ENCODE measurements around the gene FBXO15. TPM values are rescaled to one million over a fixed set of nuclear protein-coding genes. Genes with fewer than 3 reads are reported as not detected.

The FBXO15 gene
- total and polyA plus RNA-seq, 3 donors from 2014 or later: 20.8 to 46.0 (median 39.1) TPM

GRCh38 chr18:74108460-74108859 is 39.2 kb downstream of the FBXO15 start:
- Histone ChIP-seq H3K27me3 (no peaks in the 10 kb centered on the region), H3K36me3 (ENCODE audit: low read depth, missing control alignments) (no peaks in the 10 kb centered on the region), H3K4me3 (no peak overlapping the region), H3K4me1 (no peaks in the 10 kb centered on the region), H3K27ac (no peak overlapping the region), H3K9me3 (no peaks in the 10 kb centered on the region)
- intact Hi-C loops (cut with DNase I; ENCODE audit: low total_unique reads): no loop called here
- no peak for TF ChIP-seq POLR2A (IDR thresholded peaks at IDR 0.05)
- TF ChIP-seq, protein P1, sequence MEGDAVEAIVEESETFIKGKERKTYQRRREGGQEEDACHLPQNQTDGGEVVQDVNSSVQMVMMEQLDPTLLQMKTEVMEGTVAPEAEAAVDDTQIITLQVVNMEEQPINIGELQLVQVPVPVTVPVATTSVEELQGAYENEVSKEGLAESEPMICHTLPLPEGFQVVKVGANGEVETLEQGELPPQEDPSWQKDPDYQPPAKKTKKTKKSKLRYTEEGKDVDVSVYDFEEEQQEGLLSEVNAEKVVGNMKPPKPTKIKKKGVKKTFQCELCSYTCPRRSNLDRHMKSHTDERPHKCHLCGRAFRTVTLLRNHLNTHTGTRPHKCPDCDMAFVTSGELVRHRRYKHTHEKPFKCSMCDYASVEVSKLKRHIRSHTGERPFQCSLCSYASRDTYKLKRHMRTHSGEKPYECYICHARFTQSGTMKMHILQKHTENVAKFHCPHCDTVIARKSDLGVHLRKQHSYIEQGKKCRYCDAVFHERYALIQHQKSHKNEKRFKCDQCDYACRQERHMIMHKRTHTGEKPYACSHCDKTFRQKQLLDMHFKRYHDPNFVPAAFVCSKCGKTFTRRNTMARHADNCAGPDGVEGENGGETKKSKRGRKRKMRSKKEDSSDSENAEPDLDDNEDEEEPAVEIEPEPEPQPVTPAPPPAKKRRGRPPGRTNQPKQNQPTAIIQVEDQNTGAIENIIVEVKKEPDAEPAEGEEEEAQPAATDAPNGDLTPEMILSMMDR (IDR thresholded peaks at IDR 0.05): no peak
- WGBS, 2 donors: 93 to 100% methylated on average over 2 of the region's 2 CpGs
- no peak for DNase-seq

GRCh38 chr18:74097803-74098202 is 49.8 kb downstream of the FBXO15 start:
- H3K27ac ChIP-seq: no peak overlapping the region
- 86% methylated on average over 1 of the region's 1 CpG for WGBS, 2 donors
- no peak overlapping the region for H3K4me3 ChIP-seq
- no peaks in the 10 kb centered on the region for H3K27me3 ChIP-seq
- TF ChIP-seq POLR2A (IDR thresholded peaks at IDR 0.05): no peak
- TF ChIP-seq, protein P1 (IDR thresholded peaks at IDR 0.05): no peak
- DNase-seq: no peak
- H3K36me3 ChIP-seq (ENCODE audit: low read depth, missing control alignments): no peaks in the 10 kb centered on the region
- no peaks in the 10 kb centered on the region for H3K4me1 ChIP-seq
- intact Hi-C loops (cut with DNase I; ENCODE audit: low total_unique reads): no loop called here
- H3K9me3 ChIP-seq: no peaks in the 10 kb centered on the region

- no peak overlapping the region for H3K4me3 ChIP-seq
- no peak overlapping the region for H3K27ac ChIP-seq
- H3K4me1 ChIP-seq: no peaks in the 10 kb centered on the region
- no peaks in the 10 kb centered on the region for H3K36me3 ChIP-seq (ENCODE audit: low read depth, missing control alignments)
- WGBS, 2 donors: 88 to 100% methylated on average over 1 to 3 of the region's 3 CpGs
- intact Hi-C loops (cut with DNase I; ENCODE audit: low total_unique reads): no loop called here
- no peak for DNase-seq
- no peaks in the 10 kb centered on the region for H3K27me3 ChIP-seq
- no peak for TF ChIP-seq POLR2A (IDR thresholded peaks at IDR 0.05)
- no peaks in the 10 kb centered on the region for H3K9me3 ChIP-seq
These were observed 54.7 kb downstream of the FBXO15 start for GRCh38 chr18:74092922-74093321.

GRCh38 chr18:74084184-74084855 is 63.3 kb downstream of the FBXO15 start:
- H3K36me3 ChIP-seq (ENCODE audit: low read depth, missing control alignments): no peaks in the 10 kb centered on the region
- no peak overlapping the region for H3K4me3 ChIP-seq
- no peak overlapping the region for H3K27ac ChIP-seq
- DNase-seq: no peak
- intact Hi-C loops (cut with DNase I; ENCODE audit: low total_unique reads): no loop called here
- WGBS, 2 donors: 85 to 93% methylated on average over 9 of the region's 9 CpGs
- no peaks in the 10 kb centered on the region for H3K27me3 ChIP-seq
- no peaks in the 10 kb centered on the region for H3K9me3 ChIP-seq
- TF ChIP-seq, protein P1 (IDR thresholded peaks at IDR 0.05): no peak
- TF ChIP-seq POLR2A (IDR thresholded peaks at IDR 0.05): no peak
- no peaks in the 10 kb centered on the region for H3K4me1 ChIP-seq

DNA sequence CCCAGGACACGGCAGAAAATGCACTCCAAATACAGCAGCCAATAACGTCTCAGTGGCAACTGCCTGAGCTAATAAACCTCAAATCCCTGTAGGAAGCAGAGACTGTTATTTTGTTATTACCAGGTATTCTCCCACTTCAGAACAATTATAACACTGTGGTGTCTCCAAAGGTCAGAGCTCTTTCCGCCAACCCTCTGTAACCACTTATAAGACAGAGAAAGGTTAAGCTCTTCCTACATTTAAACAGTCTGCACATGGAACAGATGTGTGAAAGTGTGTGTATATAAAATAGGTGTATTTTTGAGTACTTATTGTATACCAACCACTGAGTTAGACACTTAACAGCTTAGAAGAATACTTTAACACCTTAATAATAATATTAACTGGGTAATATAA is 64.1 kb downstream of the FBXO15 start:
- H3K9me3 ChIP-seq: no peaks in the 10 kb centered on the region
- H3K27me3 ChIP-seq: no peaks in the 10 kb centered on the region
- intact Hi-C loops (cut with DNase I; ENCODE audit: low total_unique reads): no loop called here
- TF ChIP-seq, protein P1 (IDR thresholded peaks at IDR 0.05): no peak
- TF ChIP-seq POLR2A (IDR thresholded peaks at IDR 0.05): no peak
- no peaks in the 10 kb centered on the region for H3K36me3 ChIP-seq (ENCODE audit: low read depth, missing control alignments)
- no peaks in the 10 kb centered on the region for H3K4me1 ChIP-seq
- WGBS, 2 donors: 59 to 66% methylated on average over 3 of the region's 3 CpGs
- no peak overlapping the region for H3K4me3 ChIP-seq
- no peak for DNase-seq
- no peak overlapping the region for H3K27ac ChIP-seq
